ENCODE results near the gene AK1. TPM values are rescaled to one million over a fixed set of nuclear protein-coding genes. Genes with fewer than 3 reads are reported as not detected.

AK1 gene
- total and polyA plus RNA-seq, 9 of the 15 experiments (the other 6 are each of a cell fraction or from before 2014, with no cell fraction given): 10.1 to 71.8 (median 39.0) TPM

DNA sequence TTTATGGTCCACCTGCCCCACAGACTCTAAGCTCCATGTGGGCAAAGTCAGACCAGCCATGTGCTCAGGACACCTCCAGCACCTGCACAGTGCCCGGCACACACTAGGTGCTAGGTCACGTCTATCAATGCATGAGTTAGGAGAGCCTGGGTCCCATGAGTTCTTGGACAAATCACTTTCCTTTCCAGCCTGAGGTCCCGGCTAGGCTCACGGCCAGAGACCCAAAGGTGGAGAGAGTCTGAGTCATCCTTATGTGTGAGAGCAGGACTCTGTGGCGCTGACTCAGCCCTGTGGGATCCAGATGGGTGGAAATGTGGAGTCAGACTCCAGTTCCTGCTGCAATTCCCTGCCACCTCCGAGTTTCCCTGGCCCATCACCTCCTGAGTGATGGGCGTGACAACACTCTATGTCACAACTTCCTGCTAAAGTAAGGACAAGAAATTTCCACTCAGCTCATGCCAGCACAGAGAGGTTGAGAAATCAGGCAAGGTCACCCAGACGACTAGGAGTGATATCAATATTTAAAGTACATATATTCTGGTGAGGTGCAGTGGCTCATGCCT, 41.9 kb upstream of the AK1 start (continued):
- TF ChIP-seq CBX3 (IDR thresholded peaks at IDR 0.05; ENCODE audit: borderline replicate concordance in 1 of 2, low read length in 2 of 2) (no peak), KDM2B (CRISPR knock-in tag; IDR thresholded peaks at IDR 0.05) (no peak), SMARCB1 (IDR thresholded peaks at IDR 0.05; ENCODE audit: insufficient read length, low read depth) (no peak), CBX1 (IDR thresholded peaks at IDR 0.05; ENCODE audit: low read depth) (no peak), HNRNPK (IDR thresholded peaks at IDR 0.05; ENCODE audit: low read depth, low read length, poor library complexity, severe bottlenecking) (no peak), HMG20B (CRISPR knock-in tag; IDR thresholded peaks at IDR 0.05) (no peak), LEF1 (IDR thresholded peaks at IDR 0.05) (0 out of 2 replicates have a peak, but pooled peaks have one; percentile 16), PCBP1 (IDR thresholded peaks at IDR 0.05; ENCODE audit: low read depth, low read length, poor library complexity, severe bottlenecking) (no peak), RNF219 (CRISPR knock-in tag; IDR thresholded peaks at IDR 0.05) (no peak)
- TF ChIP-seq, protein P1, sequence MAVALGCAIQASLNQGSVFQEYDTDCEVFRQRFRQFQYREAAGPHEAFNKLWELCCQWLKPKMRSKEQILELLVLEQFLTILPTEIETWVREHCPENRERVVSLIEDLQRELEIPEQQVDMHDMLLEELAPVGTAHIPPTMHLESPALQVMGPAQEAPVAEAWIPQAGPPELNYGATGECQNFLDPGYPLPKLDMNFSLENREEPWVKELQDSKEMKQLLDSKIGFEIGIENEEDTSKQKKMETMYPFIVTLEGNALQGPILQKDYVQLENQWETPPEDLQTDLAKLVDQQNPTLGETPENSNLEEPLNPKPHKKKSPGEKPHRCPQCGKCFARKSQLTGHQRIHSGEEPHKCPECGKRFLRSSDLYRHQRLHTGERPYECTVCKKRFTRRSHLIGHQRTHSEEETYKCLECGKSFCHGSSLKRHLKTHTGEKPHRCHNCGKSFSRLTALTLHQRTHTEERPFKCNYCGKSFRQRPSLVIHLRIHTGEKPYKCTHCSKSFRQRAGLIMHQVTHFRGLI (CRISPR knock-in tag; IDR thresholded peaks at IDR 0.05): no peak
- TF ChIP-seq, protein P2, sequence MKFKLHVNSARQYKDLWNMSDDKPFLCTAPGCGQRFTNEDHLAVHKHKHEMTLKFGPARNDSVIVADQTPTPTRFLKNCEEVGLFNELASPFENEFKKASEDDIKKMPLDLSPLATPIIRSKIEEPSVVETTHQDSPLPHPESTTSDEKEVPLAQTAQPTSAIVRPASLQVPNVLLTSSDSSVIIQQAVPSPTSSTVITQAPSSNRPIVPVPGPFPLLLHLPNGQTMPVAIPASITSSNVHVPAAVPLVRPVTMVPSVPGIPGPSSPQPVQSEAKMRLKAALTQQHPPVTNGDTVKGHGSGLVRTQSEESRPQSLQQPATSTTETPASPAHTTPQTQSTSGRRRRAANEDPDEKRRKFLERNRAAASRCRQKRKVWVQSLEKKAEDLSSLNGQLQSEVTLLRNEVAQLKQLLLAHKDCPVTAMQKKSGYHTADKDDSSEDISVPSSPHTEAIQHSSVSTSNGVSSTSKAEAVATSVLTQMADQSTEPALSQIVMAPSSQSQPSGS (CRISPR knock-in tag; IDR thresholded peaks at IDR 0.05): no peak
- TF ChIP-seq, protein P3, sequence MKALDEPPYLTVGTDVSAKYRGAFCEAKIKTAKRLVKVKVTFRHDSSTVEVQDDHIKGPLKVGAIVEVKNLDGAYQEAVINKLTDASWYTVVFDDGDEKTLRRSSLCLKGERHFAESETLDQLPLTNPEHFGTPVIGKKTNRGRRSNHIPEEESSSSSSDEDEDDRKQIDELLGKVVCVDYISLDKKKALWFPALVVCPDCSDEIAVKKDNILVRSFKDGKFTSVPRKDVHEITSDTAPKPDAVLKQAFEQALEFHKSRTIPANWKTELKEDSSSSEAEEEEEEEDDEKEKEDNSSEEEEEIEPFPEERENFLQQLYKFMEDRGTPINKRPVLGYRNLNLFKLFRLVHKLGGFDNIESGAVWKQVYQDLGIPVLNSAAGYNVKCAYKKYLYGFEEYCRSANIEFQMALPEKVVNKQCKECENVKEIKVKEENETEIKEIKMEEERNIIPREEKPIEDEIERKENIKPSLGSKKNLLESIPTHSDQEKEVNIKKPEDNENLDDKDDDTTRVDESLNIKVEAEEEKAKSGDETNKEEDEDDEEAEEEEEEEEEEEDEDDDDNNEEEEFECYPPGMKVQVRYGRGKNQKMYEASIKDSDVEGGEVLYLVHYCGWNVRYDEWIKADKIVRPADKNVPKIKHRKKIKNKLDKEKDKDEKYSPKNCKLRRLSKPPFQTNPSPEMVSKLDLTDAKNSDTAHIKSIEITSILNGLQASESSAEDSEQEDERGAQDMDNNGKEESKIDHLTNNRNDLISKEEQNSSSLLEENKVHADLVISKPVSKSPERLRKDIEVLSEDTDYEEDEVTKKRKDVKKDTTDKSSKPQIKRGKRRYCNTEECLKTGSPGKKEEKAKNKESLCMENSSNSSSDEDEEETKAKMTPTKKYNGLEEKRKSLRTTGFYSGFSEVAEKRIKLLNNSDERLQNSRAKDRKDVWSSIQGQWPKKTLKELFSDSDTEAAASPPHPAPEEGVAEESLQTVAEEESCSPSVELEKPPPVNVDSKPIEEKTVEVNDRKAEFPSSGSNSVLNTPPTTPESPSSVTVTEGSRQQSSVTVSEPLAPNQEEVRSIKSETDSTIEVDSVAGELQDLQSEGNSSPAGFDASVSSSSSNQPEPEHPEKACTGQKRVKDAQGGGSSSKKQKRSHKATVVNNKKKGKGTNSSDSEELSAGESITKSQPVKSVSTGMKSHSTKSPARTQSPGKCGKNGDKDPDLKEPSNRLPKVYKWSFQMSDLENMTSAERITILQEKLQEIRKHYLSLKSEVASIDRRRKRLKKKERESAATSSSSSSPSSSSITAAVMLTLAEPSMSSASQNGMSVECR (CRISPR knock-in tag; IDR thresholded peaks at IDR 0.05): no peak
- TF ChIP-seq, protein P4, sequence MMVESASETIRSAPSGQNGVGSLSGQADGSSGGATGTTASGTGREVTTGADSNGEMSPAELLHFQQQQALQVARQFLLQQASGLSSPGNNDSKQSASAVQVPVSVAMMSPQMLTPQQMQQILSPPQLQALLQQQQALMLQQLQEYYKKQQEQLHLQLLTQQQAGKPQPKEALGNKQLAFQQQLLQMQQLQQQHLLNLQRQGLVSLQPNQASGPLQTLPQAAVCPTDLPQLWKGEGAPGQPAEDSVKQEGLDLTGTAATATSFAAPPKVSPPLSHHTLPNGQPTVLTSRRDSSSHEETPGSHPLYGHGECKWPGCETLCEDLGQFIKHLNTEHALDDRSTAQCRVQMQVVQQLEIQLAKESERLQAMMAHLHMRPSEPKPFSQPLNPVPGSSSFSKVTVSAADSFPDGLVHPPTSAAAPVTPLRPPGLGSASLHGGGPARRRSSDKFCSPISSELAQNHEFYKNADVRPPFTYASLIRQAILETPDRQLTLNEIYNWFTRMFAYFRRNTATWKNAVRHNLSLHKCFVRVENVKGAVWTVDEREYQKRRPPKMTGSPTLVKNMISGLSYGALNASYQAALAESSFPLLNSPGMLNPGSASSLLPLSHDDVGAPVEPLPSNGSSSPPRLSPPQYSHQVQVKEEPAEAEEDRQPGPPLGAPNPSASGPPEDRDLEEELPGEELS (CRISPR knock-in tag; IDR thresholded peaks at IDR 0.05; ENCODE audit: borderline replicate concordance): peak; percentile 60; the same call in 1 of the 2 replicates
